ENCODE measurements around the gene ATP8A2.
"Not testable (repeated sequence)": the region's sequence is repeated elsewhere in the genome, so short reads cannot be mapped to it uniquely, and the experiment has no call there.

Gene ATP8A2

DNA sequence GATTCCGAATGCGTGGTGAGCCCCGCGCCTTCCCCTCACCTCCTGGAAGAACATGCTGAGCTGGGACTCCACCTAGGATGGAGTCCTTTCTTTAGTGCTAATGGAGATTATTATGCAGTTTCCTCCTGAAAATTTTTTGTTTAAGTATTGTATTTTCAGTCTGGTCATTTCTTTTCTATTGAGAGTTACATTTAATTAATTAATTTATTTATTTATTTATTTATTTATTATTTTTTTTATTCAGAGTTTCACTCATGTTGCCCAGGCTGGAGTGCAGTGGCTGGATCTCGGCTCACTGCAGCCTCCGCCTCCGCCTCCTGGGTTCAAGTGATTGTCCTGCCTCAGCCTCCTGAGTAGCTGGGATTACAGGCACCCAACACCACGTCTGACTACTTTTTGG is 400.8 kb downstream of the ATP8A2 start:
- DNase-seq, result not testable (repeated sequence)

DNA sequence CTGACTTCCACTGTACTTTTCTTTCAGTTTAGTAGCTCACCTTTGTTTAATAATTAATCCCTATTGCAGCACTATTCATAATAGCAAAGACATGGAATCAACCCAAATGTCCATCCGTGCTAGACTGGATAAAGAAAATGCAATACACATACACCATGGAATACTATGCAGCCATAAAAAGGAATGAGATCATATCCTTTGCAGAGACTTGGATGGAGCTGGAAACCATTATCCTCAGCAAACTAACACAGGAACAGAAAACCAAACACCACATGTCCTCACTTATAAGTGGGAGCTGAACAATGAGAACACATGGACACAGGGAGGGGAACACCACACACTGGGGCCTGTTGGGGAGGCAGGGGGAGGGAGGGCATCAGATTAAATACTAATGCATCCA is 402.3 kb downstream of the ATP8A2 start:
- not testable (repeated sequence) for DNase-seq

DNA sequence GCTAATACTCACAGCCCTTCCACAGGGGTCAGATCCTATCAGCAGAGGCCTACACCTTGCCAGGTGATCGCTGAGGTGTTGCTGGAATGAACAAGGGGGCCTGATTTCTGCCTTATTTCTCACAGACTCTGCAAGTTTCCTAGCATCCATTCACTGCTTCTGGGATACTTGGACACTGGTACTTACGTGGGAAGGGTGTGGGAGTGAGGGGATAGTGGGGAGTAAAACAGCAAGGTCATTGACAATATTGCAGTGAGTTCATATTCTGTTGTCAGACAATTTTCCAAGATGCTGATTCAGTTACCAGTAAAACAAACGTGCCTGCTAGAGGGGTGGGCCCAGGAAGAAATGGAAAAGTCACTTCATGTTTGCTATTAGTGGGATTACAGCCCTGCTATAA is 403.5 kb downstream of the ATP8A2 start:
- no peak for DNase-seq

DNA sequence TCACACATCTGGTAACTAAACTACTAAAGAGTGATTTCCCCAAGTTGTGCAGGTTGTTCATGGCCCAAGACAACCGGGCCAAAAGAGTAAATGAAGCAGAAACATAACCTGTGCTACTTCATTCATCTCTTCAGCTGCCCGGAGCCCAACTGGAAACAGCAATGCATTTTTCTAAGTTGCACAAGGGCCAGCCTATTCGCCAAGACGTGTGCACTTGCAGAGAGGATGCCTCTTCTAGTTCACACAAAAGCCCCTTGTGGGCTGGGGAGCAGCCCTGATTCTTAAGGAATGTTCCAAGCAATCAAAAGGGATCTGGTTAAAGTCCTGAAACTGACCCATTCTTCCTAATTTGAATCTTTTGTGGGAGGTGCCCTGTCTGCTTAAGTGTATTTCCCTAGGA is 404.2 kb downstream of the ATP8A2 start:
- DNase-seq, result no peak

DNA sequence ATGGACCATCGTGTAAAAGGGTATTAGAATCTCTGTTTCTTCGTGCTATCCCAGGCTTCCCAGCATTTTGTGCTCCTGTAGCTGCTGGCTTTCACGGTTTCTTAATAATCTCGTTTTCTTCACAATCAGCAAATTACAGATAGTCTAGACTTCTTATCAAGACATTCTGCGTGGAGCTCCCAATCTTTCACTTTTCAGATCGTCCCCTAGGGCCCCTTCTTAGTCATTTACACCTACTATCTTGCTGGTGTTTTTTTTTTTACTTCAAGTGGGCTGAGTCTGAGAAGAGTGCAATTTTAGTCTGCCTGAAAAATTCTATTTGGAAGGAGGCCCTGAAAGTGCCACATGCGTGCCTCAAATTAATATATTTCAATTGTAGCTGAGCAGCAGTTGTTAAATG is 404.9 kb downstream of the ATP8A2 start:
- DNase-seq, result no peak

DNA sequence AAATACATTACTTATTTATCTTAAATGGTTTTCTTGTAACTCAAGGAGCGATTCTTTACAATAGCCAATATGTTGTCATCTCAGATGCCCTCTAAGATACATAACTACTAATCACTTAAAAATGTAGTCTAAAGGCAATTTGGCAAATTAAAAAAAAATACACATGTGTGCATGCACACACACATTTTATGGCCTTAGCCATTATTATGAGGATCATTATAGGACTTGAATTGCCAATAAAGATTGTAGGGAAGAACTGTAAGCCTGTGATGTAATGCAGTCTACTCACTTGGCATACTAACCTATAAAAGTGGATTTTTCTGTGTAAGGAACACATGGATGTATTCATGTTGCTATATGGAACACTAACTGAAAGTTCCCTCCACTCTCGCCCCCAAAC is 405.7 kb downstream of the ATP8A2 start:
- DNase-seq, result no peak

DNA sequence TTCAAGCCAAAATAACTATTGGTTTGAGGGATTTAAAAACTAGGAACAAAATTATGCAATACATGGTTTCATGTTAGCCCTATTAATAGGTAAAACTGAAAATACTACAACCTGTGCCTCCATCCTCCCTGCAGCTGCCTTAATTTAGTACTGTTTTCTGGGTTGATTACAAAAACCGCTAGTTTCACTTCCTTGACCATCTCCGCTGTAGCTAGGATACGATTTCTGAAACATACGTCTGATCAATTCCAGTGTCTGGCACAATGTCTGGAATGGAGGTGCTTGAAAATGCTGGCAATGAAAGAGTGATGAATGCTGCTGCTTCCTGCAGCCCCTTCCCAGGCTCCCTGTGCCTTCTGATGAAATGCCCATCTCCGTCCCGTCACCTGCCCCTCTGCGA is 406.6 kb downstream of the ATP8A2 start:
- DNase-seq, result no peak

DNA sequence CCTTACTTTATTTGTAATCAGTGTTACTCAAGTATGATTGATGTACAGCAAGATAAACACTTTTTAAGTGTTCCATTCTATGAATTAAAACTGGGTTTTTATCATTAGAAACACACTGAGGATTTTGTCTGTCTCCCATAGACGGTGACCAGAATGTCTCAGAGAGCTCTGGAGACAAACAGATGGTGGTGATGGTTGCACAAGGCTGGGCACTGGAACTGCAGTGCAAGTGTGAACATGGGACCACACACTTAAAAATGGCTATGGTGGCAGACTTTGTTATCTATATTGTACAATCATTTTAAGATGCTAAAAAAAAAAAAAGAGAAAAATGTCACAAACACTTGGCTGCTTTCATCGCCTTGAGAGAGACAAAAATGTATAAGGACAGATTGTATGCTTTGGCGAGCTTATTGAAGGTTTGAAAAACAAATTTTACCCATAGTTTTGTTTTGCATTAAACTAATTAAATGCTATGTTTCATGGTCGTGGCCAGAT is 407.1 kb downstream of the ATP8A2 start:
- no peak for DNase-seq

DNA sequence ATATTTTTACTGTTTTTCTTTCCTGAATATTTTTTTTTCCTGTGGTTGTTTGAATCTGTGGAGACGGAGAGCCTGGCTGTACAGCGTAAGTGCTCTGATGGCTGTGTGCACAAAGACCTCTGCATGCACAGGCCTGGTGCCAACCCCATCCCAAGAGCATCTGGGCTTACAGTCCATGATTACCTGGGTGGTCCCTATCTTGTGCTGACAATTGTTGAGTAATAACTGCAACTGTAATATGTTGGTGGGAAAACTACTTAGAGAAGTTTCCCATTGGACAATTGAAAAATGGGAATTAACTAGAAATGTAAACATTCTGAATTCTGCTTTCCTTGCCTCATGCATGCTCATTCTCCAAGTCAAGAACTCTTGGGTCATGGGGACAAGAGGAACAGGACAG is 411.3 kb downstream of the ATP8A2 start:
- DNase-seq, result no peak

DNA sequence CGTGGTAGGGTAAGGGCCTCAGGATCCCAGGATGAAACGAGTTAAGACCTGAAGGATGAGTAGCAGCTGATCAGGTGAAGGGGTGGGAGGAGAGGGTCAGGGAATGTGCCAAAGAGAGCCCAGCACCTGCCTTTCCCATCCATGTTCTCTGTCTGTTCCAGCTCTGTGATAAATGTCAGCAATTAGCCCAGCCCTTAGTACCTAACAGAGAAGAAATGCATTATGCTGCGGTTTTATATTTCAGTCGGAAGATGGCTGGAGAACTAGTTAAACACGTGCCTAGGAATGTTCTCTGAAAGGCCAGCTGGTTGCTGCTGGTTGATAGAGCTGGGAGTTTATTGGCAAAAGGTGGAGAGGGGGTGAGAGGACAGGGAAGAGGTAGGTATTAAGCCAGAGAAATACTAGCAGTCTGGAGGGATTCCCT is 411.8 kb downstream of the ATP8A2 start:
- DNase-seq, result no peak

DNA sequence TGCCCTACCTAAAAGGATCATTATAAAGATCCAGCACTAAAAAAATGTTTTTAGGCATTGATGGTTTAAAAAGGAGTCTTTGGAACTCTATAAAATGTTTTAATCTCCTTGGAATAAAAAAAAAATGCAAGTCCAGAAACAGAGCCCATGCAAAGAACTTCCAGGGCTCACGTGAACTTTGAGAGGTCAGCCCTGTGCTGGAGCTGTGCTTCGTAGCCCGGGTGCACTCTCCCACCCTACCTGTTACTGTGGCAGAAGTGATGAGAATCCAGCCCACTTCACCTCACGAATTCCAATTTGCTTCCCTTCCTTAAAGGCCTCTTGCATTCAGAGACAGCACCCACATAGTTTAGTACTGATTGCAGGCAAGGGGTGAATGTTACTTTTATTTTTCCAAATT is 412.3 kb downstream of the ATP8A2 start:
- no peak for DNase-seq

DNA sequence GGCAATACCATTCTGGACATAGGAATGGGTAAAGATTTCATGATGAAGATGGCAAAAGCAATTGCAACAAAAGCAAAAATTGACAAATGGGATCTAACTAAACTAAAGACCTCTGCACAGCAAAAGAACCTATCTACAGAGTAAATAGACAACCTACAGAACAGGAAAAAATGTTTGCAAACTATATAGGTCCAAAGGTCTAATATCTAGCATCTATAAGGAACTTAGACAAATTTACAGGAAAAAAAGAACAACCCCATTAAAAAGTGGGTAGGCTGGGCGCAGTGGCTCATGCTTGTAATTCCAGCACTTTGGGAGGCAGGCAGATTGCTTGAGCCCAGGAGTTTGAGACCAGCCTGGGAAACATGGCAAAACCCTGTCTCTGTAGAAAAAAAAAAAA is 418.4 kb downstream of the ATP8A2 start:
- DNase-seq, result not testable (repeated sequence)

DNA sequence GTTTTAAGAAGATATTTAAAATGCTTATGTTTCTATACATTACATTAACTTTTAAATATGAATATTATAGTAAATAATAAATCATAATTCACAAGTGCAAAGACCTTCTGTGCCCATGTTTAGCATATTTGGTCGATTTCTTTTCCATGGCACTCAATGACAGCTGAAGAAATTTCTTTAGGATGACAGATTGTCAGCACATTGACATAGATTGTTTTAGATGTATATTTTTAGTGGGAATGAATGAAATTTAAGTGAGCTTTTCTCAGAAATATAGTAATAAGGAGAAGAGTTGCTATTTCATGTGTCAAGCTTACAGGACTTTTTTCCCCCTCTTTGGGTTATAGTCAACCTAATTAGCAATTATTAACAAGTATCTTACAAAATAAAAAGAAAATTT is 423.5 kb downstream of the ATP8A2 start:
- no peak for DNase-seq

DNA sequence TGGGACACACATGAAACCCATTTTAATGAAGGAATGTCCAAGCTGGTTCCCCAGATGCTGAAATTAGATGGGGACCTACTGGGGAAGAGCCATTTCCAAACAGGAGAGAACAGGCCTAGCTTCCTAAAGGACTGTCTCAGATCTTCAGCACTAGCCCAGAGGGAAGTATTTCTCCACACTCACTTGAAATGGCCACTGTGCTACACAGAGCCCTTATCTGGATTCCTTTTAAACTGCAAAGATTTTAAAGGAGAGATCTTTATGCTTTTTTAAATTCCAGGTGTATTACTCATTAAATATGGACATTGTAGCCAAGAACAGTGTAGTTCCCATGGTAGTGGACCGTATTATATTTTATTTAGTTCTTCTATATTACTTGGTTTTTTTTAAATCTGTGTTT is 424.7 kb downstream of the ATP8A2 start:
- no peak for DNase-seq

DNA sequence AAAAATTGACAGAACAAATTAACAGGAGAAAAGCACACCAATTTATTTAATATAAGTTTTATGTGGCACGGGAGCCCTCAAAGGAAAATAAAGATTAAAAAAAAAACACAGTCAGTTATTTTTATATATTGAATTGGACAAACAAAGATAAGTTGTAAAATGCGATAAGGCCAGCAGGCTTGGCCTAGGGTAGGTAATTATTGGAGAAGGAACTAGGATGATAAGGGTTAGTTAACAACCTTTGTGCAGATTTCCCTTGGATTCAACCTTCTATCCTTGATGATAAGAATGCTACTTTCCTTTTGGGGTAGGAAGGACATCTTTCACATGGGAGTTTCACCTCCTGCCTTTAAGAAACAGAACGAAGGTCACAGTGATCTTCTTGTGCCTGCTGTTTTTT is 427.2 kb downstream of the ATP8A2 start:
- DNase-seq, result no peak

DNA sequence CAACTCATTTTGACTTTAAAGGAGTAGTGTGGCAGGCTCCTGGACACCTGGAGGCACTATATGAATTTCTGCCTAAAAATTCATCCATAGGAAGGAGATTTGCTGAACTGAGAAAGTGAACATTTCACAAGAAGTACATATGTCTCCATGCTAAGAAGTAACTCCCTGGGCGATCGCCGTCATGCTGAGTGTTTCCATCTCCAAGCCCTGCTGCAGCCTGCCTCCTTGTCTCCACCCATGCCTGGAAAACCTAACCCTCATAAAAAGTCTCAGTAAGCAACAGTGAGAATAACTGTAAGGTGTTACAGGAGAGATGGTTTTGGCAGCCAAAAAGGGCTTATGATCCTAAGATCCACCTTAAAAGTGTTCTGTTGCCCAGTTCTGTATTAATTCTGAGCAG is 428.7 kb downstream of the ATP8A2 start:
- no peak for DNase-seq

DNA sequence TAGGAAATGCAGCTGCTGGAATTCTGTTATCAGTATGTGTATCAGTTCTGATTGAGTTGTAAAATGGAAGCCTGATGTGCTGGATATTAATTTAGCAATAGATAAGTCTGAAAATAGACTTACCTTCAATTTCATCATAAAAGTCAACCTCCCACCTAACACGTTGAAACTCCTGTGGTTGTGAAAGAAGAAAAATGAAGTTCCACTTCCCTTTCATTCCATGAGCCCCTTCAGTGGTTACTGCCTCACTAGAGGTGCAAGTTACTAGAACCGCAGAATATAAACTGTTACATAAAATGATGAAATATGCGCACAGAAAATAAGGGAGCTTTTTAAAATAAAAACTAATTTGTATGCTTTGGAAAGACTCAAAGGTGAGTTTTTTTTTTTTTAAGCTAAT is 430.8 kb downstream of the ATP8A2 start:
- DNase-seq, result no peak

DNA sequence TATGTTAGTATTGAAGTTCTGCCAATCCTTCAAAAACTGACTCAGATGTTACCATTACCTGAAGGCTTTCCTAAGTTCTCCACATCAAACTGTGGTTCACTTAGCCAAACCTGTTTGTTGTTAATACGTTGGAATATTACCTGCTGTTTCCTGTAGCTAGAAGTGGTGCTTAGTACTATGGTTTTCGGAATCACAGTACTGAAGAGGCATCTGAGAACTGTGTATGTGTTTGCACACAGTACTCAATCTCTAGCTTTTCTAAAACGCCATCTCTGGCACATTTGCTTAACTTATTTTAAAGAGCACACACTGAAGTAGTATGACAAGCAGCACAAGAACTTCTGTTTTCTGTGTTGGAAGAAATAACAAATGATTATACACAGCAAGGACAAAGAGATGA is 431.9 kb downstream of the ATP8A2 start:
- DNase-seq, result no peak

DNA sequence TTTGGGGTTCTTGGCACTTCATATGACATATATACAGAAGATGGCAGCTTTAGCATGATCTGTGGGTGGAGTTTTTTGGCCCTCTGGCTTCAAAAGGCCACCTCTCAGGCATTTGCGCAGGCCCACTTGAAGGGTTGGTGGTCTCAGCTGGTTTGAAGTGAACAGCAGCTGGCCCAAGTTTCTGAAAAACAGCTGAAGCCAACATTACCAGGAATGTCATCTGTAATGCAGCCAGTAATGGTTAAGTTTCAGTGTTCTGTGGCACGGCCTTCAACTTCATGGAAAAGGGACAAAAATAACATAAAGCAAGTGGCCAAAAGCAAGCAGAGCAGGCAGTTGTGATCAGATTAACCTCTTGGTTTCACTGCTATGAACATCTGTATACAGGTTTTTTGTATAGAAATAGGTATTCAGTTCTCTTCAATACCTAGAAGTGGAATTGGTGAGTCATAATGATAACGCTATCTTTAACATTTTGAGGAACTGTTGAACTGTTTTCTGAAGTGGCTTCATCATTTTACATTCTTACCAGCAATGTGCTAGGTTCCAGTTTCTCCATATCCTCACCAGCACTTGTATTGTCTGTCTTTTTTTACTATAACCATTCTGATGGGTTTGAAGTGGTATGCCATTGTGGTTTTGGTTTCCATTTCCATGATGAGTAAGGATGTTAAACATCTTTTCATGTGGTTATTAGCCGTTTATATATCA is 434.6 kb downstream of the ATP8A2 start:
- DNase-seq, result no peak

DNA sequence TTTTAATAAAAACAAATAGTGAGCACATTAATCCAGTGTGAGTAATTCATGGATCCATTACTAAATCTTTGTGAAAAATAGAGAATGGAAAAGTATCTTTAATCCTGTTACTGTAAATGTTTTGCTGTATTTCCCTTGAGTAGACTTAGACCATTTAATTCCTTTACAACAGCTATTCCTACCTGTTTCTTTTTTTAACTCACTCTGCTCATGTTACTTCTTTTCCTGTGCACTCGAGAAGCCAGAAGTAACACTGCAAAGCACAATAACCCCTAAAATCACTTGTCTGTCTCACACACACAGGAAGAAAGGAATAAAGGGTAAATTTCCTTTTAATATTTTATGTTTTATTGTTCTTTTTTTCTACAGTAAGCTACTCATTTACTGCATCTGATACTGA is 435.8 kb downstream of the ATP8A2 start:
- no peak for DNase-seq

DNA sequence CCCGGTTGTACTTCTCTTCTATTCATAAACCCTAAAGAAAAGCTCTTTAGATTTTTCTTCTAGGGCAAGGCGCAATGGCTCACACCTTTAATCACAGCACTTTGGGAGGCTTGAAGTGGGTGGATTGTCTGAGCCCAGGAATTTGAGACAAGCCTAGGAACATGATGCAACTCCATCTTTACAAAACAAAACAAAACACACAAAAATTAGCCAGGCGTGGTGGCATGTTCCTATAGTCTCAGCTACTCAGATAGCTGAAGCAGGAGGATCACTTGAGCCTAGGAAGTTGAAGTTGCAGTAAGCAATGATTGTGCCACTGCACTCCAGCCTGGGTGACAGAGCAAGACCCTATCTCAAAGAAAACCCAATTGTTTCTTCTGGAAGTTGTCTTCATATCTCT is 439.7 kb downstream of the ATP8A2 start:
- no peak for DNase-seq

DNA sequence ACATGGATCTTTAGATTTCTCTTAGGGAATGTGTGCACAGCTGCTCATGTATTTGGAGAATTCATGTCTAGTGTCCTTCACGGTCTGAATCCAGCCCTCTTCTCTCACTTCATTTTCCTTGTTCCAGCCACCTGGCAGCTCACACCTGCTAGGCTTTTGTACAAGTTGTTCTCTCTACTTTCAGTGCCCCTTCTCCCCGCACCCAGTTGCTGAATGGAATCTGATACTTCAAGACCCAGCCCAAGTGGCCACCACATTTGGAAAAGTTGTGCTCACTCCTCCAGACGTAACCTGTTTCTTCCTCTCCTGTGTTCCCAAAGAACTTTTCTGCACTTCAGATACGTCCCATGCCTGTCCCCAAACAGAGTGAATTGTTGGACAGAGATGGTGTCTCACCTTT is 444.5 kb downstream of the ATP8A2 start:
- no peak for DNase-seq

DNA sequence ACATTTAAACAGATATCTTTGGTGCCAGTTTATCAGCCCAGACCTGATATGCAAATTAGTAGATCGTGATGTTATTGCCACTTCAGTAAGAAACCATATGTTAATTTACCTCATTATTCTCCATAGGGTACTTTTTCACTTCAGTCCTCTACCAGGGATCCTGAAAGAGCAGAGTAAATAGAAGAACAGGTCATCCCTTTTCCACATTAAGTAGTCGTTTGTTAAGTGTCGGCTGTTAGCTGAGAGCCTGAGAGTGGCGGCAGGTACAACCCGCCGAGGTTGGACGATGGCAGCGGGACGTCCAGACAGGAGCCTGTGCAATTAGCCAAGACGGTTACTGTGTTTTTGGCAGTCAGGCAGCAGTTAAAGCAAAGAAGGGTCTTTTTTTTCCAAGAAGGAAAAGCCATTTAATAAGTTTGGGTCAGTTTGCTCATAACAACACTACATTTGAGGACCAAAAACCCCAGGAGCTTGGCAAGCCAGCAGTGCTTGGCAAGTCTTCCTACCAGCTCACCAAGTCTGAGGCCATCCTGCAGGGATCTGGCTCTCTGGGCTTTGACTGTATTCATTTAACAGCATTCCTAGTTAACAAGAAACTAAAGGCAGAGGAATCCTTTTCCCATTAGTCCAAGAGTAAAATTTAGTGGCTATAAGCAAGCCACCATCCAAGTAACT is 448.2 kb downstream of the ATP8A2 start:
- no peak for DNase-seq

DNA sequence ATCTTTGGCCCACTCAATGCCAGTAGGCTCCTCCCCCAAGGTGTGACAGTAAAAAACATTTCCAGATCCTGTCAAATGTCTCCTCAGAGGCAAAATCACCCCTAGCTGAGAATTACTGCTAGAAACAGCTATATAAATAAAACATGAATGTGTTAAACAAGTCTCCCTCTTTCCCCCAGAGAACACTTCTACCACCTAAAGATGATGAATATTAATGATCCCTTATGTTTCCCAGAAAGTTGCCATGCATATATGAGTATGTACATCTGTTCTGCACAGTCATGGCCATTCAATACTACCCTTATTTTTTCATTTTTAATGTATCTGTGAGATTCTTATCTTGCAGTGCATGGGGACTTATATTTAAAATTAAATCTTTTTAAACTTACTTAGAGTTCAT is 450.0 kb downstream of the ATP8A2 start:
- DNase-seq, result no peak

DNA sequence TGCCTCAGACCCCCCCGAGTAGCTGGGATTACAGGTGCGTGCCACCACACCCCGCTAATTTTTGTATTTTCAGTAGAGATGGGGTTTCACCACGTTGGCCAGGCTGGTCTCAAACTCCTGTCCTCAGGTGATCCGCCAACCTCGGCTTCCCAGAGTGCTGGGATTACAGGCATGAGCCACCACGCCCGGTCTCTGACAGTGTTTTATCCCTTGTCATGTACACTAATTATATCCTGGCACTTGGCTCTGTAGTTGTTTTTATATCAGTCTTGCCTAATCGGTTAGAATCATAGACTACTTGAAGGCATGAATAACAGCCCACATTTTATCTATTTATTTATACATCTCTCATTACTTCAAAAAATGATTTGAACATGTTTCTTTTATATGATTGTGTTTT is 455.4 kb downstream of the ATP8A2 start:
- DNase-seq, result not testable (repeated sequence)
